ENCODE measurements around the gene WDR86. TPM values are rescaled to one million over a fixed set of nuclear protein-coding genes. Genes with fewer than 3 reads are reported as not detected.

The WDR86 gene
- total RNA-seq, 4 donors from 2014 or later = 1.4 to 2.4 (median 2.0) TPM; not detected in 1

- no peak overlapping the region for H3K4me3 ChIP-seq (ENCODE audit: low read depth, poor library complexity, severe bottlenecking)
- TF ChIP-seq CTCF (IDR thresholded peaks at IDR 0.05) (no peak), POLR2A (IDR thresholded peaks at IDR 0.05) (no peak)
- intact Hi-C loops (cut with DNase I; ENCODE audit: low total_unique reads) = no loop called here
- WGBS, 2 donors = 85 to 86% methylated on average over 5 of the region's 5 CpGs
- no peak for DNase-seq (ENCODE audit: low spot score in 2 of 2)
Observed at GRCh38 chr7:151423936-151424335, 14.1 kb upstream of the WDR86 start.

- TF ChIP-seq POLR2A (IDR thresholded peaks at IDR 0.05) (no peak), CTCF (IDR thresholded peaks at IDR 0.05) (no peak)
- intact Hi-C loops (cut with DNase I; ENCODE audit: low total_unique reads) = no loop called here
- no peak overlapping the region for H3K4me3 ChIP-seq (ENCODE audit: low read depth, poor library complexity, severe bottlenecking)
- WGBS, 2 donors = 72 to 81% methylated on average over 7 of the region's 7 CpGs
- DNase-seq (ENCODE audit: low spot score in 2 of 2) = no peak
Observed at GRCh38 chr7:151423226-151423625, 13.4 kb upstream of the WDR86 start.

GRCh38 chr7:151422212-151422611, 12.4 kb upstream of the WDR86 start:
- WGBS, 2 donors = 84 to 93% methylated on average over 5 of the region's 5 CpGs
- TF ChIP-seq POLR2A (IDR thresholded peaks at IDR 0.05) (no peak), CTCF (IDR thresholded peaks at IDR 0.05) (no peak)
- intact Hi-C loops (cut with DNase I; ENCODE audit: low total_unique reads) = no loop called here
- H3K4me3 ChIP-seq (ENCODE audit: low read depth, poor library complexity, severe bottlenecking) = no peak overlapping the region
- DNase-seq (ENCODE audit: low spot score in 2 of 2) = no peak

GRCh38 chr7:151420144-151420543, 10.3 kb upstream of the WDR86 start:
- no peak for DNase-seq (ENCODE audit: low spot score in 2 of 2)
- no peak overlapping the region for H3K4me3 ChIP-seq (ENCODE audit: low read depth, poor library complexity, severe bottlenecking)
- intact Hi-C loops (cut with DNase I; ENCODE audit: low total_unique reads) = no loop called here
- 63 to 70% methylated on average over 5 of the region's 5 CpGs for WGBS, 2 donors
- TF ChIP-seq CTCF (IDR thresholded peaks at IDR 0.05) (no peak), POLR2A (IDR thresholded peaks at IDR 0.05) (no peak)

GRCh38 chr7:151416941-151417315, 7.1 kb upstream of the WDR86 start:
- 59 to 65% methylated on average over 11 of the region's 11 CpGs for WGBS, 2 donors
- intact Hi-C loops (cut with DNase I; ENCODE audit: low total_unique reads) = no loop called here
- no peak overlapping the region for H3K4me3 ChIP-seq (ENCODE audit: low read depth, poor library complexity, severe bottlenecking)
- DNase-seq (ENCODE audit: low spot score in 2 of 2) = no peak
- TF ChIP-seq CTCF (IDR thresholded peaks at IDR 0.05) (no peak), POLR2A (IDR thresholded peaks at IDR 0.05) (no peak)

GRCh38 chr7:151416112-151416940, 6.5 kb upstream of the WDR86 start:
- no peak overlapping the region for H3K4me3 ChIP-seq (ENCODE audit: low read depth, poor library complexity, severe bottlenecking)
- no peak for DNase-seq (ENCODE audit: low spot score in 2 of 2)
- TF ChIP-seq CTCF (IDR thresholded peaks at IDR 0.05) (no peak), POLR2A (IDR thresholded peaks at IDR 0.05) (no peak)
- intact Hi-C loops (cut with DNase I; ENCODE audit: low total_unique reads) = no loop called here
- 70 to 79% methylated on average over 10 of the region's 10 CpGs for WGBS, 2 donors
